Common myeloid progenitor, CD34-positive (primary cell): Measurements from ENCODE around the gene EFNB2.

Experiments used
- CTCF ChIA-PET: fragments of 350-600 bp; sonication (Branson Sonifier 250); formaldehyde crosslinking; loops from one replicate; lab custom pipeline; 2021; ENCODE audit warnings: antibody characterized with exemption; lab: Charles Lee
- POLR2A ChIA-PET: fragments of 350-600 bp; sonication (Branson Sonifier 250); formaldehyde crosslinking; loops from one replicate; lab custom pipeline; 2021; ENCODE audit warnings: antibody characterized with exemption; lab: Charles Lee
- DNase-seq, 3 donors: peaks; one replicate each; pipeline versions ENCODE4 v3.0.0 to v3.0.0-alpha.2; 2013
- H3K27ac ChIP-seq, 2 experiments: 1 replicate in 1 of 2; 2 replicates in 1 of 2; pipeline ENCODE4 v1.7.0; 2013; ENCODE audit warnings: inconsistent platforms in 2 of 2, low read length in 2 of 2, mild to moderate bottlenecking in 2 of 2, low read depth in 1 of 2, moderate library complexity in 1 of 2; ENCODE audit not compliant: severe bottlenecking in 2 of 2, insufficient read depth in 1 of 2, poor library complexity in 1 of 2
- H3K27me3 ChIP-seq, 5 experiments: replicated peaks in 2 of 5; 1 replicate in 3 of 5; 2 replicates in 2 of 5; pipeline versions ENCODE4 v1.6.1 to v1.7.0; 2013; ENCODE audit warnings: low read length in 4 of 5, mild to moderate bottlenecking in 2 of 5, moderate library complexity in 2 of 5, inconsistent platforms in 1 of 5; ENCODE audit not compliant: insufficient read depth in 5 of 5, control insufficient read depth in 4 of 5
- H3K36me3 ChIP-seq, 4 experiments: 1 replicate in 2 of 4; 2 replicates in 2 of 4; pipeline versions ENCODE4 v1.6.1 to v1.7.0; 2013; ENCODE audit warnings: low read length in 3 of 4, control low read depth in 1 of 4, mild to moderate bottlenecking in 1 of 4; ENCODE audit not compliant: control insufficient read depth in 4 of 4, insufficient read depth in 4 of 4
- H3K4me1 ChIP-seq, 4 experiments: 1 replicate in 3 of 4; 2 replicates in 1 of 4; pipeline versions ENCODE4 v1.6.1 to v1.7.1; 2013; ENCODE audit warnings: low read length in 3 of 4, mild to moderate bottlenecking in 3 of 4, control low read depth in 1 of 4, inconsistent platforms in 1 of 4, moderate library complexity in 1 of 4; ENCODE audit not compliant: control insufficient read depth in 4 of 4, insufficient read depth in 4 of 4; ENCODE audit errors: control extremely low read depth in 1 of 4
- H3K4me3 ChIP-seq, 7 experiments: 1 replicate in 4 of 7; 2 replicates in 3 of 7; pipeline versions ENCODE4 v1.5.1 to v1.7.0; 2013; ENCODE audit warnings: mild to moderate bottlenecking in 7 of 7, low read length in 6 of 7, moderate library complexity in 6 of 7, inconsistent platforms in 2 of 7, low read depth in 2 of 7, control low read depth in 1 of 7; ENCODE audit not compliant: insufficient read depth in 4 of 7, control insufficient read depth in 1 of 7; ENCODE audit errors: extremely low read depth in 1 of 7
- H3K9me3 ChIP-seq, 5 experiments: 1 replicate in 4 of 5; 2 replicates in 1 of 5; pipeline versions ENCODE4 v1.6.1 to v1.7.1; 2013; ENCODE audit warnings: low read length in 4 of 5, mild to moderate bottlenecking in 2 of 5, inconsistent platforms in 1 of 5, low read depth in 1 of 5, moderate library complexity in 1 of 5; ENCODE audit not compliant: control insufficient read depth in 4 of 5, insufficient read depth in 2 of 5; ENCODE audit errors: control extremely low read depth in 1 of 5
- WGBS: methylation state at CpG from one replicate; pipeline ENCODE4 v1.1.5; 2013; ENCODE audit not compliant: insufficient coverage; 5-methylcytosine and 5-hydroxymethylcytosine counted together

Gene EFNB2

GRCh38 chr13:106562301-106562700 lies 26.8 kb upstream of the EFNB2 start:
- H3K4me1 ChIP-seq = peaks cover 18 to 46% (median 26%) of the 10 kb centered on the region in 4 experiments
- ChIA-PET CTCF (interaction anchor here (1.3 to 1.5 kb wide), 2 partner anchors 11 to 16 kb away, joined by 3 to 5 read pairs; no protein-coding TSS in a partner anchor), POLR2A (no interaction called here)

GRCh38 chr13:106561551-106562170 lies 26.2 kb upstream of the EFNB2 start:
- Histone ChIP-seq H3K27me3 (no peaks in the 10 kb centered on the region), H3K36me3 (peaks cover 10 to 27% (median 18%) of the 10 kb centered on the region in 4 experiments), H3K4me1 (peaks cover 18 to 43% (median 25%) of the 10 kb centered on the region in 4 experiments), H3K4me3 (peak overlapping the region in 1 of 7 experiments; percentile 7), H3K27ac (peak overlapping the region in 1 of 2 experiments; percentile 55), H3K9me3 (no peaks in the 10 kb centered on the region)
- peak; percentile 17 to 80 (median 75) for DNase-seq
- ChIA-PET CTCF (interaction anchor here (0.6 to 1.5 kb wide), 3 partner anchors 10 to 19 kb away, joined by 3 to 5 read pairs (median 3); no protein-coding TSS in a partner anchor), POLR2A (no interaction called here)
- 41% methylated on average over 4 of the region's 6 CpGs for WGBS

More at GRCh38 chr13:106562301-106562700, 26.8 kb upstream of the EFNB2 start:
- H3K27me3 ChIP-seq = no peaks in the 10 kb centered on the region
- no peak for DNase-seq
- no peak overlapping the region for H3K4me3 ChIP-seq
- WGBS = no CpG with 5 or more reads among the region's 1 CpG
- no peaks in the 10 kb centered on the region for H3K9me3 ChIP-seq
- peak overlapping the region in 1 of 2 experiments; percentile 55 for H3K27ac ChIP-seq
- H3K36me3 ChIP-seq = peaks cover 6 to 22% (median 15%) of the 10 kb centered on the region in 4 experiments

DNA sequence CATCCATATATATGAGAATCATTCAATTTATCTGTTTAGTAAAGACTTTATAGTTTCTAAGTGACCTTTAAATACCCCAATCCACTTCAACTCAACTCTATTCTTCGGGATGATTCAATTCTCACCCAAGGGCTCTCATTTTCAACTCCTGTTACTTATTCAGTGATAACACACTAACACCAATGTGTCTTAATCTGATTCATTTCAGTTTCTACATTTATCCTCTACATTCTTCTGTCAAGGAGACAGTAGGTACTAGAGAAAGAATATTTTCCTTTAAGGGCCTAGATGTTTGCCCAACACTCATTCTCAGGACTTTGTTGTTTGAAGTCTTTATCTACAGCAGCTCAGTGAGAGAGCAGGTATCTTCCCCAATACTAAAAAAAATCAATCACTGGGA lies 25.4 kb upstream of the EFNB2 start:
- ChIA-PET POLR2A (no interaction called here), CTCF (no interaction called here)
- Histone ChIP-seq H3K4me1 (peaks cover 12 to 34% (median 18%) of the 10 kb centered on the region in 4 experiments), H3K27ac (no peak overlapping the region), H3K36me3 (peaks cover 13 to 36% (median 24%) of the 10 kb centered on the region in 4 experiments), H3K27me3 (no peaks in the 10 kb centered on the region), H3K9me3 (no peaks in the 10 kb centered on the region), H3K4me3 (no peak overlapping the region)
- DNase-seq = no peak
- no CpG with 5 or more reads among the region's 1 CpG for WGBS

- peaks cover 14 to 57% (median 38%) of the 10 kb centered on the region in 4 experiments for H3K36me3 ChIP-seq
- H3K27ac ChIP-seq = no peak overlapping the region
These were observed 23.1 kb upstream of the EFNB2 start for GRCh38 chr13:106558527-106558926.

DNA sequence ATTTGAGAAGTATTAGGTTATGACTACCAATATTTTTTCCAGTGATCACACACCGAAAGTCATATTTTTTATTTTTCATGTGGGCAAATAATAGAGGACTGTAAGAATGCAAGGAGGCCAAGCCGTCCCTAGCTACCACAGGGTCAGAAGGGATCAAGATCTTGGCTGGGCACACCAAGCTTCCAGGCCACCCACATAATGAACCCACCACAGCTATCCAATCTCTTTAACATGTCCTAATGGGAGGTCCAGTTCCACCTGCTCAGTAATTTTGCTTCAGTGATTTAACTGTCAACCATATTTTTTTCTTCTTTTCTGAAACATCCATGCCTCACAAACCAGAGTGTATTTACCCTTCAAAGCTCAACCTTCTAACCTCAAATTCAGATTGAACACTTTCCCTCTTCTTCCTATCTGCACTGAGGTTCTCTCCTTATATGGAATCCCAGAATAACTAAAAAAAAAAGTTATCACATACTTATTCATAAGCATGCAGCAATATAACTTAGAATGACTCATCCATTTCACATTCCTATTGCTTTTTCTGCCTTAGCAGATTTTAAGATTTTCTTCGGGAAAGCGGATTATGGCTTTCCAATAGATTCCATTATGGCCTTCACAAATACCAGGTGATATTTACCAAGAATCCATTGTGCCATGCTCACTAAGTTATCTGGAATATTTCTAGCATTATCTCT lies 20.3 kb upstream of the EFNB2 start:
- ChIA-PET POLR2A (no interaction called here), CTCF (interaction anchor here (1.2 to 2.2 kb wide), 2 partner anchors 10 to 65 kb away, joined by 5 to 6 read pairs; no protein-coding TSS in a partner anchor)
- H3K27ac ChIP-seq = peak overlapping the region in 1 of 2 experiments; percentile 2
- WGBS = 100% methylated on average over 2 of the region's 4 CpGs
- DNase-seq = no peak
- no peak overlapping the region for H3K4me3 ChIP-seq
- H3K9me3 ChIP-seq = no peaks in the 10 kb centered on the region
- H3K27me3 ChIP-seq = no peaks in the 10 kb centered on the region
- H3K4me1 ChIP-seq = peaks cover 0 to 15% (median 6%) of the 10 kb centered on the region in 4 experiments
- H3K36me3 ChIP-seq = peaks cover 17 to 78% (median 50%) of the 10 kb centered on the region in 4 experiments

More at GRCh38 chr13:106558527-106558926, 23.1 kb upstream of the EFNB2 start:
- no peak for DNase-seq
- H3K4me3 ChIP-seq = no peak overlapping the region
- no peaks in the 10 kb centered on the region for H3K9me3 ChIP-seq
- POLR2A ChIA-PET = no interaction called here
- H3K4me1 ChIP-seq = peaks cover 0 to 15% (median 4%) of the 10 kb centered on the region in 4 experiments
- H3K27me3 ChIP-seq = no peaks in the 10 kb centered on the region
- CTCF ChIA-PET = interaction anchor here (1.0 to 1.2 kb wide), 2 partner anchors 9 to 21 kb away, joined by 3 read pairs; partner anchors contain the start of gene ARGLU1

- 90% methylated on average over 2 of the region's 3 CpGs for WGBS
- Histone ChIP-seq H3K27ac (no peak overlapping the region), H3K4me1 (peaks cover 0 to 17% (median 6%) of the 10 kb centered on the region in 4 experiments), H3K36me3 (peaks cover 16 to 75% (median 44%) of the 10 kb centered on the region in 4 experiments), H3K27me3 (no peaks in the 10 kb centered on the region), H3K4me3 (no peak overlapping the region), H3K9me3 (no peaks in the 10 kb centered on the region)
- no peak for DNase-seq
- ChIA-PET CTCF (interaction anchor here (1.1 to 1.2 kb wide), 2 partner anchors 10 to 368 kb away, joined by 3 to 5 read pairs; no protein-coding TSS in a partner anchor), POLR2A (no interaction called here)
These were observed 16.3 kb upstream of the EFNB2 start for GRCh38 chr13:106551751-106552150.
